H1 (cell line): ENCODE data around the gene PRXL2A. TPM values are rescaled to one million over a fixed set of nuclear protein-coding genes. Genes with fewer than 3 reads are reported as not detected.

ENCODE experiments used
- CTCF ChIA-PET: fragments of 300-600 bp; sonication (Branson Sonifier 250); formaldehyde crosslinking; loops from one replicate; lab custom pipeline; 2021; ENCODE audit not compliant: partially characterized antibody; lab: Charles Lee
- POLR2A ChIA-PET: fragments of 300-600 bp; sonication (Branson Sonifier 250); formaldehyde crosslinking; loops from one replicate; lab custom pipeline; 2021; ENCODE audit warnings: inconsistent platforms; ENCODE audit not compliant: partially characterized antibody; lab: Charles Lee
- DNase-seq, 2 experiments: peaks; one replicate each; pipeline versions ENCODE4 v3.0.0 to v3.0.0-alpha.2; 2010 to 2022; ENCODE audit warnings: low spot score in 2 of 2, low read depth in 1 of 2, mixed read lengths in 1 of 2
- FAIRE-seq: peaks from 2 replicates; lab custom pipeline; 2011; peaks lifted over from hg19 to GRCh38; lab: Jason Lieb, UNC
- H2AFZ ChIP-seq: 2 replicates; pipeline ENCODE4 v1.8.1; 2012; ENCODE audit warnings: low read length, inconsistent platforms
- H2AK5ac ChIP-seq: 2 replicates; pipeline ENCODE4 v1.6.1; 2013; ENCODE audit warnings: low read depth, low read length
- H2BK120ac ChIP-seq: replicated peaks from 2 replicates; pipeline ENCODE3; 2013; ENCODE audit warnings: low read depth, low read length, inconsistent platforms
- H2BK12ac ChIP-seq: 2 replicates; pipeline ENCODE4 v1.6.1; 2013; ENCODE audit warnings: low read depth, low read length
- H2BK15ac ChIP-seq: 2 replicates; pipeline ENCODE4 v1.6.1; 2013; ENCODE audit warnings: low read length
- H2BK20ac ChIP-seq: 2 replicates; pipeline ENCODE4 v1.6.1; 2013; ENCODE audit warnings: low read length
- H2BK5ac ChIP-seq: 2 replicates; pipeline ENCODE4 v1.6.1; 2013; ENCODE audit warnings: low read depth, low read length
- H3K14ac ChIP-seq: 2 replicates; pipeline ENCODE4 v1.6.1; 2013; ENCODE audit warnings: inconsistent platforms; ENCODE audit not compliant: insufficient read length
- H3K18ac ChIP-seq: 2 replicates; pipeline ENCODE4 v1.6.1; 2013; ENCODE audit warnings: low read length; ENCODE audit errors: extremely low read depth
- H3K23ac ChIP-seq: 2 replicates; pipeline ENCODE4 v1.6.1; 2013; ENCODE audit warnings: inconsistent platforms; ENCODE audit not compliant: insufficient read length
- H3K23me2 ChIP-seq: 2 replicates; pipeline ENCODE4 v1.6.1; 2013; ENCODE audit warnings: low read depth, low read length
- H3K27ac ChIP-seq: 2 replicates; pipeline ENCODE4 v1.6.1; 2011; ENCODE audit warnings: low read depth, low read length, inconsistent platforms
- H3K27me3 ChIP-seq, 4 experiments: replicated peaks in 1 of 4; 1 replicate in 1 of 4; 2 replicates in 3 of 4; pipeline versions ENCODE4 v1.6.1 to v1.8.1; 2011 to 2013; ENCODE audit warnings: low read length in 3 of 4, mild to moderate bottlenecking in 3 of 4, inconsistent platforms in 2 of 4, mixed read lengths in 2 of 4, moderate library complexity in 1 of 4; ENCODE audit not compliant: control insufficient read depth in 3 of 4, insufficient read depth in 3 of 4; ENCODE audit errors: extremely low read depth in 1 of 4
- H3K36me3 ChIP-seq, 4 experiments: 2 replicates each; pipeline versions ENCODE4 v1.6.1 to v1.8.1; 2011 to 2013; ENCODE audit warnings: mild to moderate bottlenecking in 4 of 4, low read length in 3 of 4, moderate library complexity in 2 of 4, control low read depth in 1 of 4, inconsistent platforms in 1 of 4; ENCODE audit not compliant: insufficient read depth in 4 of 4, control insufficient read depth in 2 of 4
- H3K4ac ChIP-seq: replicated peaks from 2 replicates; pipeline ENCODE3; 2013; ENCODE audit warnings: low read length, low read depth, mixed read lengths, inconsistent platforms; ENCODE audit not compliant: insufficient read length
- H3K4me1 ChIP-seq, 4 experiments: replicated peaks in 1 of 4; 1 replicate in 1 of 4; 2 replicates in 3 of 4; pipeline versions ENCODE4 v1.6.1 to v1.8.1; 2011 to 2013; ENCODE audit warnings: low read length in 3 of 4, inconsistent platforms in 2 of 4, mixed read lengths in 1 of 4; ENCODE audit not compliant: insufficient read depth in 4 of 4, control insufficient read depth in 3 of 4
- H3K4me2 ChIP-seq, 2 experiments: 2 replicates each; pipeline versions ENCODE4 v1.6.1 to v1.8.1; 2011 to 2013; ENCODE audit warnings: low read depth in 2 of 2, low read length in 2 of 2, control low read depth in 1 of 2, inconsistent platforms in 1 of 2, mild to moderate bottlenecking in 1 of 2; ENCODE audit not compliant: insufficient read depth in 1 of 2
- H3K4me3 ChIP-seq, 4 experiments: fragments of 200-600, 300-600 bp in 1 of 4; sonication (generic), shearing (Covaris generic), sonication (Bioruptor Twin) in 1 of 4; 2 replicates each; pipeline versions ENCODE4 v1.5.1 to v1.8.1; 2011 to 2016; ENCODE audit warnings: low read length in 4 of 4, low read depth in 3 of 4, control low read depth in 2 of 4, inconsistent platforms in 2 of 4, mild to moderate bottlenecking in 2 of 4, mixed read lengths in 1 of 4, moderate library complexity in 1 of 4; ENCODE audit not compliant: insufficient read depth in 2 of 4; ENCODE audit errors: extremely low read depth in 1 of 4
- H3K56ac ChIP-seq: replicated peaks from 2 replicates; pipeline ENCODE3; 2013; ENCODE audit warnings: low read depth, mild to moderate bottlenecking, mixed read lengths, low read length, inconsistent platforms; ENCODE audit not compliant: insufficient read length
- H3K79me1 ChIP-seq: 2 replicates; pipeline ENCODE4 v1.6.1; 2013; ENCODE audit warnings: low read depth, low read length, control low read depth
- H3K79me2 ChIP-seq, 2 experiments: 2 replicates each; pipeline versions ENCODE4 v1.6.1 to v1.8.1; 2012 to 2013; ENCODE audit warnings: low read length in 2 of 2, mild to moderate bottlenecking in 2 of 2, inconsistent platforms in 1 of 2; ENCODE audit not compliant: insufficient read depth in 2 of 2, control insufficient read depth in 1 of 2
- H3K9ac ChIP-seq, 4 experiments: replicated peaks in 1 of 4; 1 replicate in 1 of 4; 2 replicates in 3 of 4; pipeline versions ENCODE4 v1.6.1 to v1.8.1; 2011 to 2013; ENCODE audit warnings: low read depth in 3 of 4, low read length in 3 of 4, control low read depth in 2 of 4, mild to moderate bottlenecking in 2 of 4, moderate library complexity in 2 of 4, inconsistent platforms in 1 of 4; ENCODE audit errors: extremely low read depth in 1 of 4
- H3K9me3 ChIP-seq, 2 experiments: 2 replicates each; pipeline versions ENCODE4 v1.6.1 to v1.8.1; 2012 to 2013; ENCODE audit warnings: mild to moderate bottlenecking in 2 of 2, moderate library complexity in 2 of 2, control low read depth in 1 of 2, inconsistent platforms in 1 of 2, low read depth in 1 of 2, low read length in 1 of 2, mixed read lengths in 1 of 2; ENCODE audit not compliant: insufficient read depth in 2 of 2
- H4K20me1 ChIP-seq, 2 experiments: replicated peaks in 1 of 2; 2 replicates each; pipeline versions ENCODE3 to v1.8.1; 2011 to 2013; ENCODE audit warnings: inconsistent platforms in 2 of 2, low read length in 2 of 2, mild to moderate bottlenecking in 1 of 2; ENCODE audit not compliant: insufficient read depth in 2 of 2, control insufficient read depth in 1 of 2
- H4K5ac ChIP-seq: 2 replicates; pipeline ENCODE4 v1.6.1; 2013; ENCODE audit warnings: low read length, low read depth, mixed read lengths, inconsistent platforms; ENCODE audit not compliant: insufficient read length
- H4K8ac ChIP-seq: 2 replicates; pipeline ENCODE4 v1.8.0; 2013; ENCODE audit warnings: mild to moderate bottlenecking, moderate library complexity, low read length, inconsistent platforms; ENCODE audit not compliant: insufficient read depth; ENCODE audit errors: extremely low read depth
- H4K91ac ChIP-seq: replicated peaks from 2 replicates; pipeline ENCODE3; 2013; ENCODE audit warnings: low read length, mixed read lengths, inconsistent platforms; ENCODE audit not compliant: insufficient read length
- MAX ChIP-seq: IDR thresholded peaks from 2 replicates; pipeline ENCODE4 v1.6.1; 2012; ENCODE audit warnings: inconsistent platforms
- RBBP5 ChIP-seq: IDR thresholded peaks from 2 replicates; pipeline ENCODE4 v1.7.1; 2012; ENCODE audit warnings: low read depth, mild to moderate bottlenecking, inconsistent platforms, low read length, moderate library complexity, borderline replicate concordance
- SP1 ChIP-seq: IDR thresholded peaks from 2 replicates; pipeline ENCODE4 v1.6.1; 2011; ENCODE audit warnings: low read depth, low read length
- SRF ChIP-seq: IDR thresholded peaks from 2 replicates; pipeline ENCODE4 v1.6.1; 2011; ENCODE audit warnings: mild to moderate bottlenecking, low read depth, low read length, moderate library complexity
- WGBS, 2 experiments: shearing (Covaris generic) in 1 of 2; methylation state at CpG; one replicate each; pipeline versions ENCODE4 v1.1.6 to v1.1.7; 2013 to 2015; ENCODE audit warnings: low lambda C conversion rate in 2 of 2, mixed read lengths in 2 of 2, inconsistent platforms in 1 of 2, low coverage in 1 of 2, missing lambda C conversion rate in 1 of 2; ENCODE audit not compliant: insufficient replicate concordance in 2 of 2, insufficient coverage in 1 of 2, insufficient read length in 1 of 2; ENCODE audit errors: extremely low coverage in 1 of 2, missing lambda C conversion rate in 1 of 2; 5-methylcytosine and 5-hydroxymethylcytosine counted together
- polyA plus RNA-seq, 7 experiments: library from polyadenylated mRNA; depleted of rRNA in 3 of 7; stranded (reverse) in 5 of 7; unstranded in 2 of 7; fragments of >200 nt in 5 of 7; fragments of 200-250 nt in 2 of 7; gene quantifications; 1 replicate in 5 of 7; 2 replicates in 1 of 7; 4 replicates in 1 of 7; pipeline versions ENCODE4 v1.2.1 to v1.2.3, GENCODE V29; 2011 to 2013; ENCODE audit warnings: missing spikeins in 2 of 7, mixed read lengths in 2 of 7
- total RNA-seq: library from RNA; stranded (reverse); fragmentation: NEBNext Ultra II Directional; extraction: Animal tissue kit (Norgen Biotek cat#: 25700); gene quantifications from 2 replicates; pipeline ENCODE4 v1.2.1, GENCODE V29; 2021

Gene PRXL2A
- total and polyA plus RNA-seq, 2 of the 8 experiments (the other 6 are each of a cell fraction or from before 2014, with no cell fraction given) = 13.4 to 58.3 TPM

- WGBS, 2 experiments = 85% methylated on average over 9 of the region's 9 CpGs; no CpG with 5 or more reads in 1 of the 2 experiments
- POLR2A ChIA-PET = no interaction called here
- no peak for TF ChIP-seq RBBP5
- TF ChIP-seq SP1 = no peak
- TF ChIP-seq SRF = no peak
- no peak for TF ChIP-seq MAX
Measured at GRCh38 chr10:80390740-80391139, 17.6 kb upstream of the PRXL2A start.

More at GRCh38 chr10:80390740-80391139, 17.6 kb upstream of the PRXL2A start:
- Histone ChIP-seq H4K8ac (no peak overlapping the region), H3K56ac (no peak overlapping the region), H3K27ac (no peak overlapping the region), H2BK12ac (no peak overlapping the region), H4K20me1 (no peaks in the 10 kb centered on the region), H3K23ac (no peak overlapping the region), H3K9me3 (no peaks in the 10 kb centered on the region), H4K91ac (no peak overlapping the region), H2BK15ac (no peak overlapping the region), H3K4me1 (no peaks in the 10 kb centered on the region), H2AK5ac (no peak overlapping the region), H2BK120ac (no peak overlapping the region), H2BK5ac (no peak overlapping the region), H3K36me3 (no peaks in the 10 kb centered on the region), H3K4ac (no peak overlapping the region), H2BK20ac (no peak overlapping the region), H3K27me3 (no peaks in the 10 kb centered on the region), H3K79me2 (no peaks in the 10 kb centered on the region), H3K14ac (no peak overlapping the region), H3K79me1 (no peaks in the 10 kb centered on the region), H3K4me2 (no peak overlapping the region), H3K9ac (no peak overlapping the region), H3K4me3 (no peak overlapping the region), H3K23me2 (no peaks in the 10 kb centered on the region), H3K18ac (no peak overlapping the region), H2AFZ (no peak overlapping the region), H4K5ac (no peak overlapping the region)
- FAIRE-seq (no peak), DNase-seq (no peak)
- CTCF ChIA-PET = interaction anchor here (0.8 to 1.5 kb wide), 5 partner anchors 8 to 118 kb away, joined by 3 to 4 read pairs (median 3); no protein-coding TSS in a partner anchor
